Neural progenitor cell (in vitro differentiated cells): ENCODE data around the gene ELAVL3. TPM values are rescaled to one million over a fixed set of nuclear protein-coding genes. Genes with fewer than 3 reads are reported as not detected.
A peak's percentile ranks its signal among the peaks of the same experiment; 100 is the strongest.
"Not testable (repeated sequence)": the region's sequence is repeated elsewhere in the genome, so short reads cannot be mapped to it uniquely, and the experiment has no call there.

Source experiments
- DNase-seq: peaks from one replicate; pipeline ENCODE4 v3.0.0-alpha.2; 2016; ENCODE audit warnings: low spot score
- H2AFZ ChIP-seq: fragments of 200-600 bp; sonication (generic); replicated peaks from 2 replicates; pipeline ENCODE4 v1.6.1; 2016; ENCODE audit warnings: antibody characterized with exemption
- H3F3A ChIP-seq: fragments of 200-600 bp; sonication (generic); 2 replicates; pipeline ENCODE4 v1.6.1; 2016; ENCODE audit warnings: antibody characterized with exemption, low read depth
- H3K27ac ChIP-seq: fragments of 200-600 bp; sonication (generic); 2 replicates; pipeline ENCODE4 v1.5.1; 2016; ENCODE audit warnings: mild to moderate bottlenecking
- H3K27me3 ChIP-seq: fragments of 200-600 bp; sonication (generic); 2 replicates; pipeline ENCODE4 v1.6.1; 2016; ENCODE audit warnings: mild to moderate bottlenecking, moderate library complexity
- H3K36me3 ChIP-seq: fragments of 200-600 bp; sonication (generic); 2 replicates; pipeline ENCODE4 v1.5.1; 2016
- H3K4me1 ChIP-seq: fragments of 200-600 bp; sonication (generic); 2 replicates; pipeline ENCODE4 v1.6.1; 2016; ENCODE audit warnings: mixed run types
- H3K4me2 ChIP-seq: fragments of 200-600 bp; sonication (generic); 2 replicates; pipeline ENCODE4 v1.6.1; 2016
- H3K4me3 ChIP-seq: fragments of 200-600 bp; sonication (generic); 2 replicates; pipeline ENCODE4 v1.5.1; 2016
- H3K79me2 ChIP-seq: fragments of 200-600 bp; sonication (generic); 2 replicates; pipeline ENCODE4 v1.6.1; 2016; ENCODE audit warnings: low read depth
- H3K9ac ChIP-seq: fragments of 200-600 bp; sonication (generic); 2 replicates; pipeline ENCODE4 v1.6.1; 2016
- H3K9me3 ChIP-seq: fragments of 200-600 bp; sonication (generic); 2 replicates; pipeline ENCODE4 v1.5.1; 2016; ENCODE audit warnings: low read depth
- H4K20me1 ChIP-seq: fragments of 200-600 bp; sonication (generic); 2 replicates; pipeline ENCODE4 v1.6.1; 2016; ENCODE audit warnings: low read depth
- H3K27ac Mint-ChIP-seq: 3 replicates; pipeline ENCODE4 v1.8.0; 2021; ENCODE audit warnings: mixed read lengths
- H3K27me3 Mint-ChIP-seq: 2 replicates; pipeline ENCODE4 v1.8.0; 2022; ENCODE audit warnings: low read depth, mild to moderate bottlenecking, inconsistent platforms, moderate library complexity, mixed read lengths; ENCODE audit not compliant: insufficient read depth
- H3K36me3 Mint-ChIP-seq: 3 replicates; pipeline ENCODE4 v1.8.0; 2021; ENCODE audit warnings: mixed read lengths
- H3K4me1 Mint-ChIP-seq: 3 replicates; pipeline ENCODE4 v1.8.0; 2021; ENCODE audit warnings: mixed read lengths
- H3K4me3 Mint-ChIP-seq: 3 replicates; pipeline ENCODE4 v1.8.0; 2021; ENCODE audit warnings: mild to moderate bottlenecking, moderate library complexity, mixed read lengths
- H3K9me3 Mint-ChIP-seq: 3 replicates; pipeline ENCODE4 v1.8.0; 2020; ENCODE audit warnings: mixed read lengths
- EZH2 ChIP-seq: fragments of 200-600 bp; sonication (generic); IDR thresholded peaks from 2 replicates; pipeline ENCODE4 v1.6.1; 2017; ENCODE audit warnings: antibody characterized with exemption, mild to moderate bottlenecking, moderate library complexity
- EZH2phosphoT487 ChIP-seq: fragments of 200-600 bp; sonication (generic); IDR thresholded peaks from 2 replicates; pipeline ENCODE4 v1.6.1; 2017; ENCODE audit warnings: antibody characterized with exemption
- total RNA-seq: library from RNA; depleted of rRNA; stranded (reverse); fragments of >200 nt; gene quantifications from 2 replicates; pipeline ENCODE4 v1.2.3, GENCODE V29; 2015; ENCODE audit warnings: low replicate concordance
- TF ChIP-seq, protein P1 (sequence below): fragments of 200-600 bp; sonication (generic); IDR thresholded peaks from 2 replicates; pipeline ENCODE4 v1.5.1; 2017; ENCODE audit warnings: antibody characterized with exemption, mild to moderate bottlenecking

ELAVL3 gene
- total RNA-seq, 1 donor from 2014 or later = not detected

- no peaks in the 10 kb centered on the region for H3K9me3 Mint-ChIP-seq
- H3K36me3 Mint-ChIP-seq = no peaks in the 10 kb centered on the region
- H3K4me3 Mint-ChIP-seq = no peak overlapping the region
- Histone ChIP-seq H3K4me1 (peaks cover 7% of the 10 kb centered on the region), H4K20me1 (no peaks in the 10 kb centered on the region), H2AFZ (no peak overlapping the region), H3K27ac (no peak overlapping the region), H3K9ac (no peak overlapping the region), H3K27me3 (no peaks in the 10 kb centered on the region), H3K9me3 (no peaks in the 10 kb centered on the region), H3K4me3 (no peak overlapping the region), H3K79me2 (no peaks in the 10 kb centered on the region), H3F3A (peaks cover 6% of the 10 kb centered on the region), H3K4me2 (no peak overlapping the region), H3K36me3 (no peaks in the 10 kb centered on the region)
- no peak for DNase-seq
- H3K27ac Mint-ChIP-seq = peak overlapping the region; percentile 33
- peaks cover 5% of the 10 kb centered on the region for H3K4me1 Mint-ChIP-seq
- peaks cover under 1% of the 10 kb centered on the region for H3K27me3 Mint-ChIP-seq
- TF ChIP-seq EZH2 (no peak), EZH2phosphoT487 (no peak)
- TF ChIP-seq, protein P1, sequence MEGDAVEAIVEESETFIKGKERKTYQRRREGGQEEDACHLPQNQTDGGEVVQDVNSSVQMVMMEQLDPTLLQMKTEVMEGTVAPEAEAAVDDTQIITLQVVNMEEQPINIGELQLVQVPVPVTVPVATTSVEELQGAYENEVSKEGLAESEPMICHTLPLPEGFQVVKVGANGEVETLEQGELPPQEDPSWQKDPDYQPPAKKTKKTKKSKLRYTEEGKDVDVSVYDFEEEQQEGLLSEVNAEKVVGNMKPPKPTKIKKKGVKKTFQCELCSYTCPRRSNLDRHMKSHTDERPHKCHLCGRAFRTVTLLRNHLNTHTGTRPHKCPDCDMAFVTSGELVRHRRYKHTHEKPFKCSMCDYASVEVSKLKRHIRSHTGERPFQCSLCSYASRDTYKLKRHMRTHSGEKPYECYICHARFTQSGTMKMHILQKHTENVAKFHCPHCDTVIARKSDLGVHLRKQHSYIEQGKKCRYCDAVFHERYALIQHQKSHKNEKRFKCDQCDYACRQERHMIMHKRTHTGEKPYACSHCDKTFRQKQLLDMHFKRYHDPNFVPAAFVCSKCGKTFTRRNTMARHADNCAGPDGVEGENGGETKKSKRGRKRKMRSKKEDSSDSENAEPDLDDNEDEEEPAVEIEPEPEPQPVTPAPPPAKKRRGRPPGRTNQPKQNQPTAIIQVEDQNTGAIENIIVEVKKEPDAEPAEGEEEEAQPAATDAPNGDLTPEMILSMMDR = no peak
Measured at GRCh38 chr19:11463391-11463790, 17.5 kb downstream of the ELAVL3 start.

DNA sequence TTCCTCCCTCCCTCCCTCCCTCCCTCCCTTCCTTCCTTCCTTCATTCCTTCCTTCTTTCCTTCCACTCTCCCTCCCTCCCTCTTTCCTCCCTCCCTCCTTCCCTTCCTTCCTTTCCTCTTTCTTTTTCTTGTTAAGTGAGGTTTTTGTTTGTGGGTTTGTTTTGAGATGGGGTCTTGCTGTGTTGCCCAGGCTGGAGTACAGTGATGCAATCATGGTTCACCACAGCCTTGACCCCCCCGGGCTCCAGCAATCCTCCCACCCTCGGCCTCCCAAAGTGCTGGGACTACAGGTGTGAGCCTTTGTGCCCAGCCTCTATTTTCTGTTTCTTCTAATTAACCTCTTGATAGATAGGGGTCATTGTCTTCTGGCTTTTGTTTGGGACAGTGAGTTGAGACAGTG, 19.4 kb downstream of the ELAVL3 start:
- Mint-ChIP-seq H3K27me3 (peaks cover 3% of the 10 kb centered on the region), H3K27ac (no peak overlapping the region), H3K4me3 (no peak overlapping the region), H3K9me3 (no peaks in the 10 kb centered on the region), H3K4me1 (peaks cover 5% of the 10 kb centered on the region), H3K36me3 (no peaks in the 10 kb centered on the region)
- Histone ChIP-seq H3K79me2 (no peaks in the 10 kb centered on the region), H3K27ac (no peak overlapping the region), H4K20me1 (no peaks in the 10 kb centered on the region), H3K36me3 (no peaks in the 10 kb centered on the region), H3K27me3 (no peaks in the 10 kb centered on the region), H3K9ac (no peak overlapping the region), H3K9me3 (no peaks in the 10 kb centered on the region), H3K4me1 (peaks cover 7% of the 10 kb centered on the region), H3K4me2 (no peak overlapping the region), H3K4me3 (no peak overlapping the region), H3F3A (peaks cover 6% of the 10 kb centered on the region), H2AFZ (no peak overlapping the region)
- no peak for DNase-seq
- TF ChIP-seq EZH2 (no peak), EZH2phosphoT487 (no peak)
- TF ChIP-seq, protein P1 = no peak

DNA sequence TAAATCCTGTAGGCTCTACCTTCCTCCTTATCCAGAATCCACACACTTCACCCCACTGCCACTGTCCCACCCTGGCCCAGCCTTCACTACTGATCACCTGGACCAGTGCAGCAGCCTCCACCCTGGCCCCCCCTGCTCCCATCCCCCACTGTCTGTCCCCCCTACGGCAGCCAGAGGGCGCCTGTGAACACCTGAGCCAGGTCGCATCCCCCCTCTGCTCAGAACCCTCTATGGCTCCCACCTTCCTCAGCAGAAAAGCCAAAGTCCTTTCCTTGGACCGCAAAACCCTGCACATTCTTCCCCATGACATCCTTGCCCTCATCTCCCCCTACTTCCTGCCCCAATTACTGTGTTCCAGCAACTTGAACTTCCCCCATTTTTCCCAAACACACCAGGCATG, 20.6 kb downstream of the ELAVL3 start:
- no peaks in the 10 kb centered on the region for H3K27me3 ChIP-seq
- Mint-ChIP-seq H3K27me3 (peaks cover 3% of the 10 kb centered on the region), H3K9me3 (no peaks in the 10 kb centered on the region), H3K4me3 (peak overlapping the region; percentile 15), H3K27ac (no peak overlapping the region), H3K4me1 (no peaks in the 10 kb centered on the region), H3K36me3 (no peaks in the 10 kb centered on the region)
- H3F3A ChIP-seq = peaks cover 6% of the 10 kb centered on the region
- H3K9me3 ChIP-seq = no peaks in the 10 kb centered on the region
- no peak overlapping the region for H3K27ac ChIP-seq
- H3K4me1 ChIP-seq = no peaks in the 10 kb centered on the region
- no peaks in the 10 kb centered on the region for H3K79me2 ChIP-seq
- no peaks in the 10 kb centered on the region for H3K36me3 ChIP-seq
- no peak for TF ChIP-seq EZH2phosphoT487
- no peak for TF ChIP-seq EZH2
- TF ChIP-seq, protein P1 = peak; percentile 27
- no peak overlapping the region for H3K4me3 ChIP-seq
- no peak for DNase-seq
- H2AFZ ChIP-seq = no peak overlapping the region
- H3K4me2 ChIP-seq = no peak overlapping the region
- H3K9ac ChIP-seq = no peak overlapping the region
- no peaks in the 10 kb centered on the region for H4K20me1 ChIP-seq

DNA sequence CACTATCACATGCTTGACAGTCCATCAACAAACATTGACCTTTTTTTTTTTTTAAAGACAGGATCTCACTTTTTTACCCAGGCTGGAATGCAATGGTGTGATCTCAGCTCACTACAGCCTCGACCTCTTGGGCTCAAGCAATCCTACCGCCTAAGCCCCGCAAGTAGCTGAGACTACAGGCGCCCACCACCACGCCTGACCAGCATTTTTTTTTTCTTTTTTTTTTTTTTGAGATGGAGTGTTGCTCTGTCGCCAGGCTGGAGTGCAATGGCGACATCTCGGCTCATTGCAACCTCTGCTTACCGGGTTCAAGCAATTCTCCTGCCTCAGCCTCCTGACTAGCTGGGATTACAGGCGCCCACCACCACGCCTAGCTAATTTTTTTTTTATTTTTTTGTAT, 21.9 kb downstream of the ELAVL3 start:
- not testable (repeated sequence) for H2AFZ ChIP-seq, H3K27me3 Mint-ChIP-seq, H3K9me3 Mint-ChIP-seq, H3K9ac ChIP-seq, H3K27ac Mint-ChIP-seq, H3K4me3 Mint-ChIP-seq, H3K27ac ChIP-seq, H4K20me1 ChIP-seq, H3F3A ChIP-seq, H3K27me3 ChIP-seq, H3K79me2 ChIP-seq, H3K4me3 ChIP-seq, H3K36me3 Mint-ChIP-seq, H3K36me3 ChIP-seq, H3K4me2 ChIP-seq, DNase-seq, H3K4me1 ChIP-seq, H3K4me1 Mint-ChIP-seq, H3K9me3 ChIP-seq
